Daoy (cell line): ENCODE results near the gene SLC12A3. TPM values are rescaled to one million over a fixed set of nuclear protein-coding genes. Genes with fewer than 3 reads are reported as not detected.

Experiments
- DNase-seq: peaks from one replicate; pipeline ENCODE4 v3.0.0-alpha.2; 2015; ENCODE audit warnings: low read depth
- total RNA-seq: library from RNA; depleted of rRNA; stranded (reverse); fragments of >200 nt; shearing (Covaris generic); gene quantifications from 2 replicates; pipeline ENCODE4 v1.2.3, GENCODE V29; 2014

The SLC12A3 gene
- total RNA-seq, 1 experiment from 2014 or later = not detected

DNA sequence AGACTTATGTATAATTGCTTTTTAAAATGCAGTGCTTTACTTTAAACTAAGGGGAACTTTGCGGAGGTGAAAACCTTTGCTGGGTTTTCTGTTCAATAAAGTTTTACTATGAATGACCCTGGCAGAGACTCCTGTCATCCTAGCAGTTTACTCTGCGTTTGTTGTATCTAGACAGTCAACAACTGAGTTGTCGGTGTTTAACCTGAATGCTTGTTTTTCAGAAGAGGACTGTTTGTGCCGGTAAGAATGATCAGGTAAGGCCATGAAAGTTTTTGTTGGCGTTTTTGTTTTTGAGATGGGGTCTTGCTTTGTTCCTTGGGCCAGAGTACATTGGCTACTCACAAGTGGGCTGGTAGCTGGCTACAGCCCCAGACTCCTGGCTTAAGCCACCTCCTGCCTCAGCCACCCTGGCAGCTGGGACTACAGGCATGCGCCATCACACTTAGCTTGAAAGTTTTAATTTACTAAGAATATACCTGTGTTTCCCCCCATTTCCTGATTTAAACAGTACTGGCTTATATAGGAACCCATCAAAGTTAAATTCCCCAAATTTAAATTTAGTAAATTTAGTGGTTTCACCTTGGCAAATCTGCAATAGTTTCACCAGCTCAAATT is 78.9 kb downstream of the SLC12A3 start:
- no peak for DNase-seq

DNA sequence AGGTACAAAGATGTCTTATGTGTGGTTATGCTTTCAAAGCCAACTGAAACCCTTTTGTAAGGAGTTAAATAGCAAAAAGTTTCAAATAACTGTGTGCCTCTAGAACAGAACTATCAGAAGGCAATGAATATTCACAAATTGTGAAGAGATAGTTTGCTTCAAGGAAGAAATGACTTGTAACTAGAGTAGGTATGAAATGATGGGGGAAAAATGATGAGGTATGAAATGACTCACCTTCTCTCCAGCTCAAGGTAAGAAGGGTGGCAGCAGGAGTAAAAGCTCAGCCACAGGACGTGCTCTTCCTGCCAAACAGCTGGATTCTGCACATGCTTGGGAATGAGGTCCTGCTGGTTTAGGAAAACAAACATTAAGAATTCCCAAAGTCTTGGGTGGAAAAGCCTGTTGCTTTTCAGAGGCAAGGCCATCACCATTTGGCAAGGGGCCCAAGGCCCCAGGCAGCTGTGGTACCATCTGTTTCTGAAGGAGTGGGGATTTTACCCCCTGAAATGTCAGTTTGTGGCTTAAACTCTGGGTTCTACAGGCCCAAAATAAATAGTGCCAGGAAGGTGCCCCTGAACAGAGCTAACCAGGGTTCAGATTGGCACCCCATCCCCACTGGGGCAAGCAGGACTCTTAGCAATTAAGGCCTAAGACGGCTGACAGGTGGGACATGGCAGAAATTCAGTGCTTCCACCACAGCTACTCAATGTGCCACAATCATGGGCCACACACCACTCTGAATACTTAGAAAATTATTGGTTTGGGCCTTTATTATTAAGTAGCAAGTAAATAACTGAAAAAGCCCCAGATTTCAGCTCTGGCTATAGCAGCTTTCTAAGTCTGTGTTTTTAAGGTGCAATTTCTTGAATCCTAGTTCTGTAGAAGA is 80.2 kb downstream of the SLC12A3 start:
- DNase-seq = peak; percentile 55

GRCh38 chr16:56945847-56946527 is 81.0 kb downstream of the SLC12A3 start:
- no peak for DNase-seq

GRCh38 chr16:56946767-56947603 is 82.0 kb downstream of the SLC12A3 start:
- DNase-seq = no peak

DNA sequence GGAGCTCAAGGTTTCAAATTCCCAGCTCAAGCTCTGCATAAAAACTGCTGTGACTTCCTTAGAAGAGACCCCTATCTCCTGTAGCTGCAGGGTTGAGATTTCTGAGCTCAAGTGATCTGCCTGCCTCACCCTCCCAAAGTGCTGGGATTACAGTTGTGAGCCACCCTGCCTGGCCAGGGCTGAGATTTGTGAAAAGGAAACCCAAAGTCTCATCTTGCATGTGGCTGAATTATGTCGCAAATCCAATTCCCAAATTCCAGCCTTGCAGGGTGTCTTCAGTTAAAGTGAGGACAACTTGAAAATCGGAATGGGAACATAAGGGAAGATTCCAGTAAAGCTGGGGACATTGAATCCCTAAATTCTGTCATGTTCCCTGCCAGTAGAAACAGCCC is 82.6 kb downstream of the SLC12A3 start:
- no peak for DNase-seq

DNA sequence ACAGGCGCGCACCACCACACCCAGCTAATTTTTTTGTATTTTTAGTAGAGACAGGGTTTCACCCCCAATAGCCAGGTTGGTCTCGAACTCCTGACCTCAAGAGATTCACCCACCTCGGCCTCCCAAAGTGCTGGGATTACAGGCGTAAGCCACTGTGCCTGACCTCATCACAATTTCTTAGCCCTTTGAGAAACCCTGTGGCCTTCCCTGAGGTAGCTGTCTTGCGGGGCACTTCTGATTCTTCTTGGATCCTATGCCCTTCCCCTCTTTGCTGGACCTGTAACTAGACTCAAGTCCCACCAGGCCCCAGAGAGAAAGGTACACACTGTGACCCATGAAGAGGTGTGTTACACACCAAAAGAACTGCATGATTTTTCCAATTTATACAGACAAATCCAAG is 83.2 kb downstream of the SLC12A3 start:
- DNase-seq = no peak

DNA sequence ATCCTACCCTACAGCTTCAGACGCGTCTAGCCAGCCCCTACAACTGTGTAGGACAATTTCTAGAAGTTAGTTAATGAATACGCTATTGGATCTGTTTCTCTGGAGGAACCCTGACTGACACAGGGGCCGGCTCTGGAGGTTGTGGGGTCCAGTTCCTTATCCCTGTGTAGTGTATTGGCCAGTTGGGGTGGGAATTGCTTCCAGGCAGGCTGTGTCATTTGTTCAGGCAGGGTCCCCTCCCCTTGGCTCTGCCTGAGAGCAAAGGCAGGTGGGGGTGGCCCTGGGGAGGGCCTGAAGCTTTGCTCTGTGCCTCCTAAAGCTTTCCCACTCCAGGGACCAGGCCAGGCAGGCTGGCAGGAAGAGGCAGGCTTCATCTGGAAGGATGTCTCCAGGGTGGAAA is 85.0 kb downstream of the SLC12A3 start:
- DNase-seq = no peak

DNA sequence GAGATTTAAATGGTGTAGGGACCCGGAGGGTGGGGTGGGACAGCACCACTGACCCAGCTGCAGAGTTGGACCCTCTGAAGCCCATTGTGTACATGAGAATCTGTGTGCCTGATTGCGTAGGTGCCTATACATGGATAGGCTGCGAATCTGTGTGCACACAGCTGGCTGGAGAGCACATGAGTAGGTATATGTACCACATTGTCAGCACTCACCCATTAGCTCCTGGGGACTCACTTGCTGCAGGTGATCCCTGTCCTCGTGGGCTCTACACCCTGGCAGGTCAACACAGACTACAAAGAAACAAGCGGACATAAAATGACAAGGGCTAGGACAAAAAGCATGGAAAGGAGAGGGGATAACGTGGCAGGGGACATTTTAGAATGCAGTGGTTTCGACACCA is 85.4 kb downstream of the SLC12A3 start:
- no peak for DNase-seq

DNA sequence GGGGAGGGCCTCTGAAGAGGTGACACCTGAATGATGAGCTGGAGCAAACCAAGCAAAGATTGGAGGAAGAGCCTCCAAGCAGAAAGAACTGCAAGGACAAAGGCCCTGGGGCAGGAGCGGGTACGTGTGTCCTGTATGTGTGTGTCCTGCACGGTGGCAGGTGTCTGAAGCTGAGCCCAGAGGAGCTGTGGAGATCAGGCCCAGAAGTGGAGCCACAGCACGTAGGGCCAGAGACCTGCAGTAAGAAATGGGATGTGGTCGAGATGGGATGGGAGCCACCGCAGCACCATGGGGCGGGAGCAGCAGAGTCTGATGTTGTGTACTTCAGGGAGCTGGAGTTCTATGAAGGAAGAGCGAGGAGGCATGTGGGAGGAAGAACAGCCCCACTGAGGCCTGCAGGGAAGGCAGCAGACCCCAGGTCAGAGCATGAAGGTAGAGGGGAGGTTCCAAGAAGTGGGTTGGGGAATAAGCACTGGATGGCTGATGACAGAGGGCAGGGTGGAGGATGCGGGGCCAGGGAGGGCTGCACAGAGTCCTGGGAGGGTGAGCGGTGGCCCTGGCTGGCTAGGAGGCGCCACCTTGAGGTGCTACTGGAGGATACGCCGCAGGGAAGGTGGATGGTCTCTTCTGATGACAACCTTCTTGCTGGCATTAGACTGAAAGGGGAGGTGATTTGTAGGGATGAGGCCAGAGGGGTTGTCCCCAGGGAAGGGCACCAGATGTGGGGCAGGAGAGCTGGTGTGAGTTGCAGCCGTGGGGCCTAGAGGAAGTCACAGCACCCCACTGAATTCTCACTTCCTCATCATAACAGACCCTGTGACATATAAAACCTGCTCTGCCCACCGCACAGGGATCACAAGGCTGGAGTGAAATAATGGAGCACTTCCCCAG is 86.1 kb downstream of the SLC12A3 start:
- peak; percentile 50 for DNase-seq

- DNase-seq = no peak
Measured at GRCh38 chr16:56953006-56953405, 88.0 kb downstream of the SLC12A3 start.

- no peak for DNase-seq
Measured at GRCh38 chr16:56956076-56956475, 91.1 kb downstream of the SLC12A3 start.

GRCh38 chr16:56956756-56957155 is 91.7 kb downstream of the SLC12A3 start:
- DNase-seq = no peak

DNA sequence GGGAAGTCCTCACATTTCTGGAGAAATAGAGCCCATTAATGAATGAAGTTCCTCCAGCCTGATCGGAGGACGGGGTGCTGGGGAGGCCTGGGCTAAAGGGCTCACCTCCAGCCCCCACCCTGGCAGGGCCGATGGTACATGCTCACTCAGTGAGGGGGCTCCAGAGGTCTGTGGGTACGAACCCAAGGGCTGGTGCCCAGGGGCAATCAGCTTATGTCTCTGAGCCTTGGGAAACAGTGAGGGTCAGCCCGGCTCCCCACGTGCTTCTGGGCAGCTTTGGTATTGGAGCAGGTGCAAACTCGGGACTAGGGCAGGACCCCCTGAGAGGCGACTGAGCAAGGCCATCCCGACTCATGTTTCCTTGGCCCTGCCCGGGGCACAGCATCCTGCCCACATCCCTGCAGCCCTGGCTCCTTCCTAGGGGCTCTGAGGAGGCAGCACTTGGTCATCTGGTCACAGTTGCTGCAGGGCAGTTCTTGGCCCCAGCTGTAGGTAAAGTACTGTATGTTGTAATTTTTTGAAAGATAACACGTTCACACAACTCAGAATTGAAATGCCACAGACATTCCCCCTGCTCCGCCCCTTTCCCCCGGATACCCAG is 95.8 kb downstream of the SLC12A3 start:
- DNase-seq = no peak

DNA sequence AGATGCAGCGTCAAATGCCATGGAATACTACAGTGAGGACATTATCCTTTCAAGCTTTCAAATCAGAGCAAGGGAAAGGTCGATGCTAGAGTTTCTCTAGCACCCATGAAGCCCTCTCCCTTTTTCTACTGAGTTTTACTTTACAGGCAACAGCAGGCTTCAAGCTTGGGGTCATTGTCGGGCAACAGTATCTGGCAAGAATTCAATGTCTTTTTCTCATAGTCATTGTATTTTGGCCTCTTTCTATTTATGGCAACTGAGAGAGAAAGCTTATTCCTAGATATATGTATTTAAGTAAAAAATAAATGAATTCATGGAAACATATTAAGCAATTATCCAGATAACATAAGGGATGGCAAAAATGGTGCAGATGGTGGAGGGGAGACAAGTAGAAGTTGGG is 96.4 kb downstream of the SLC12A3 start:
- no peak for DNase-seq

- DNase-seq = no peak
Measured at GRCh38 chr16:56961851-56962281, 96.9 kb downstream of the SLC12A3 start, which contains the start of gene CETP. CETP (plus strand) TSS chr16:56961950; CDS start chr16:56961980, 30 bp downstream.

DNA sequence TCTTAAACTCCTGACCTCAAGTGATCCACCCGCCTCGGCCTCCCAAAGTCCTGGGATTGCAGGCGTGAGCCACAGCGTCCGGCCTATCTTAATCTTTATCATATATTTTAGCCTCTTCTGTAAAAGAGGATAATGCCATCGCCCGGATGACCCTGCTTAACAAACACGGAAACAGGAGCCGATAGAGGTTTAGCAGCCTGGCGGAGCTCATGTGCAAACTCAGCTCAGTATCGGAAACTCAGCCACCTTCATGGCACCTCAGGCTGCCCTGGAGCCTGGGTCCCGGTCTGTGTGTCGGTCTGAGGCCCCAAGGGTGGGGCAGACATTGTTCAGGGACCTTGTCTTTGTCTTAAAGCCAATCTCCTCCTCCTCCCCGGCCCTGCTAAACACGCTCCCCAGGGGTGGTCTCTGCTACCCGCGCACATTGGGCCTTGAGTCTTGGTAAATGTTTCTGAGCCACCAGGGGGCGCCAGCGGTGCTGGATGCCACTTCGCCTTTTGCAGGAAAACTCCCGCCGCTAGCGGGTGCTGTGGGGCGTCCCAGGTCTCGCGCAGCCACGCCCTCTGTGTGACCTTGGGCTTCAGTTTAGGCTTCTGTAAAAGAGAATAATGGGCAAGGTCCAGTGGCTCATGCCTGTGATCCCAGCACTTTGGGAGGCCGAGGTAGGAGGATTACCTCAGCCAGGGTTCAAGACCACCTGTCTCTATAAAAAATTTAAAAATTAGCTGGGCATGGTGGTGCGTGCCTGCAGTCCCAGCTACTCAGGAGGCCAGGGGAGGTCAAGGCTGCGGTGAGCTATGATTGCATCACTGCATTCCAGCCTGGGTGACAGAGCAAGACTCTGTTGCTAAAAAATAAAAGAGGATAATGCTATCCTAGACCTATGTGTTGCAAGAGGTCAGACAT is 99.5 kb downstream of the SLC12A3 start:
- DNase-seq = peak; percentile 72
